H1 (cell line): ENCODE results near the gene AMER2. TPM values are rescaled to one million over a fixed set of nuclear protein-coding genes. Genes with fewer than 3 reads are reported as not detected.

Experiments
- CTCF ChIA-PET: fragments of 300-600 bp; sonication (Branson Sonifier 250); formaldehyde crosslinking; loops from one replicate; lab custom pipeline; 2021; ENCODE audit not compliant: partially characterized antibody; lab: Charles Lee
- POLR2A ChIA-PET: fragments of 300-600 bp; sonication (Branson Sonifier 250); formaldehyde crosslinking; loops from one replicate; lab custom pipeline; 2021; ENCODE audit warnings: inconsistent platforms; ENCODE audit not compliant: partially characterized antibody; lab: Charles Lee
- DNase-seq, 2 experiments: peaks; one replicate each; pipeline versions ENCODE4 v3.0.0 to v3.0.0-alpha.2; 2010 to 2022; ENCODE audit warnings: low spot score in 2 of 2, low read depth in 1 of 2, mixed read lengths in 1 of 2
- FAIRE-seq: peaks from 2 replicates; lab custom pipeline; 2011; peaks lifted over from hg19 to GRCh38; lab: Jason Lieb, UNC
- H2AFZ ChIP-seq: 2 replicates; pipeline ENCODE4 v1.8.1; 2012; ENCODE audit warnings: low read length, inconsistent platforms
- H2AK5ac ChIP-seq: 2 replicates; pipeline ENCODE4 v1.6.1; 2013; ENCODE audit warnings: low read depth, low read length
- H2BK120ac ChIP-seq: replicated peaks from 2 replicates; pipeline ENCODE3; 2013; ENCODE audit warnings: low read depth, low read length, inconsistent platforms
- H2BK12ac ChIP-seq: 2 replicates; pipeline ENCODE4 v1.6.1; 2013; ENCODE audit warnings: low read depth, low read length
- H2BK15ac ChIP-seq: 2 replicates; pipeline ENCODE4 v1.6.1; 2013; ENCODE audit warnings: low read length
- H2BK20ac ChIP-seq: 2 replicates; pipeline ENCODE4 v1.6.1; 2013; ENCODE audit warnings: low read length
- H2BK5ac ChIP-seq: 2 replicates; pipeline ENCODE4 v1.6.1; 2013; ENCODE audit warnings: low read depth, low read length
- H3K14ac ChIP-seq: 2 replicates; pipeline ENCODE4 v1.6.1; 2013; ENCODE audit warnings: inconsistent platforms; ENCODE audit not compliant: insufficient read length
- H3K18ac ChIP-seq: 2 replicates; pipeline ENCODE4 v1.6.1; 2013; ENCODE audit warnings: low read length; ENCODE audit errors: extremely low read depth
- H3K23ac ChIP-seq: 2 replicates; pipeline ENCODE4 v1.6.1; 2013; ENCODE audit warnings: inconsistent platforms; ENCODE audit not compliant: insufficient read length
- H3K23me2 ChIP-seq: 2 replicates; pipeline ENCODE4 v1.6.1; 2013; ENCODE audit warnings: low read depth, low read length
- H3K27ac ChIP-seq: 2 replicates; pipeline ENCODE4 v1.6.1; 2011; ENCODE audit warnings: low read depth, low read length, inconsistent platforms
- H3K27me3 ChIP-seq, 4 experiments: replicated peaks in 1 of 4; 1 replicate in 1 of 4; 2 replicates in 3 of 4; pipeline versions ENCODE4 v1.6.1 to v1.8.1; 2011 to 2013; ENCODE audit warnings: low read length in 3 of 4, mild to moderate bottlenecking in 3 of 4, inconsistent platforms in 2 of 4, mixed read lengths in 2 of 4, moderate library complexity in 1 of 4; ENCODE audit not compliant: control insufficient read depth in 3 of 4, insufficient read depth in 3 of 4; ENCODE audit errors: extremely low read depth in 1 of 4
- H3K36me3 ChIP-seq, 4 experiments: 2 replicates each; pipeline versions ENCODE4 v1.6.1 to v1.8.1; 2011 to 2013; ENCODE audit warnings: mild to moderate bottlenecking in 4 of 4, low read length in 3 of 4, moderate library complexity in 2 of 4, control low read depth in 1 of 4, inconsistent platforms in 1 of 4; ENCODE audit not compliant: insufficient read depth in 4 of 4, control insufficient read depth in 2 of 4
- H3K4ac ChIP-seq: replicated peaks from 2 replicates; pipeline ENCODE3; 2013; ENCODE audit warnings: low read length, low read depth, mixed read lengths, inconsistent platforms; ENCODE audit not compliant: insufficient read length
- H3K4me1 ChIP-seq, 4 experiments: replicated peaks in 1 of 4; 1 replicate in 1 of 4; 2 replicates in 3 of 4; pipeline versions ENCODE4 v1.6.1 to v1.8.1; 2011 to 2013; ENCODE audit warnings: low read length in 3 of 4, inconsistent platforms in 2 of 4, mixed read lengths in 1 of 4; ENCODE audit not compliant: insufficient read depth in 4 of 4, control insufficient read depth in 3 of 4
- H3K4me2 ChIP-seq, 2 experiments: 2 replicates each; pipeline versions ENCODE4 v1.6.1 to v1.8.1; 2011 to 2013; ENCODE audit warnings: low read depth in 2 of 2, low read length in 2 of 2, control low read depth in 1 of 2, inconsistent platforms in 1 of 2, mild to moderate bottlenecking in 1 of 2; ENCODE audit not compliant: insufficient read depth in 1 of 2
- H3K4me3 ChIP-seq, 4 experiments: fragments of 200-600, 300-600 bp in 1 of 4; sonication (generic), shearing (Covaris generic), sonication (Bioruptor Twin) in 1 of 4; 2 replicates each; pipeline versions ENCODE4 v1.5.1 to v1.8.1; 2011 to 2016; ENCODE audit warnings: low read length in 4 of 4, low read depth in 3 of 4, control low read depth in 2 of 4, inconsistent platforms in 2 of 4, mild to moderate bottlenecking in 2 of 4, mixed read lengths in 1 of 4, moderate library complexity in 1 of 4; ENCODE audit not compliant: insufficient read depth in 2 of 4; ENCODE audit errors: extremely low read depth in 1 of 4
- H3K56ac ChIP-seq: replicated peaks from 2 replicates; pipeline ENCODE3; 2013; ENCODE audit warnings: low read depth, mild to moderate bottlenecking, mixed read lengths, low read length, inconsistent platforms; ENCODE audit not compliant: insufficient read length
- H3K79me1 ChIP-seq: 2 replicates; pipeline ENCODE4 v1.6.1; 2013; ENCODE audit warnings: low read depth, low read length, control low read depth
- H3K79me2 ChIP-seq, 2 experiments: 2 replicates each; pipeline versions ENCODE4 v1.6.1 to v1.8.1; 2012 to 2013; ENCODE audit warnings: low read length in 2 of 2, mild to moderate bottlenecking in 2 of 2, inconsistent platforms in 1 of 2; ENCODE audit not compliant: insufficient read depth in 2 of 2, control insufficient read depth in 1 of 2
- H3K9ac ChIP-seq, 4 experiments: replicated peaks in 1 of 4; 1 replicate in 1 of 4; 2 replicates in 3 of 4; pipeline versions ENCODE4 v1.6.1 to v1.8.1; 2011 to 2013; ENCODE audit warnings: low read depth in 3 of 4, low read length in 3 of 4, control low read depth in 2 of 4, mild to moderate bottlenecking in 2 of 4, moderate library complexity in 2 of 4, inconsistent platforms in 1 of 4; ENCODE audit errors: extremely low read depth in 1 of 4
- H3K9me3 ChIP-seq, 2 experiments: 2 replicates each; pipeline versions ENCODE4 v1.6.1 to v1.8.1; 2012 to 2013; ENCODE audit warnings: mild to moderate bottlenecking in 2 of 2, moderate library complexity in 2 of 2, control low read depth in 1 of 2, inconsistent platforms in 1 of 2, low read depth in 1 of 2, low read length in 1 of 2, mixed read lengths in 1 of 2; ENCODE audit not compliant: insufficient read depth in 2 of 2
- H4K20me1 ChIP-seq, 2 experiments: replicated peaks in 1 of 2; 2 replicates each; pipeline versions ENCODE3 to v1.8.1; 2011 to 2013; ENCODE audit warnings: inconsistent platforms in 2 of 2, low read length in 2 of 2, mild to moderate bottlenecking in 1 of 2; ENCODE audit not compliant: insufficient read depth in 2 of 2, control insufficient read depth in 1 of 2
- H4K5ac ChIP-seq: 2 replicates; pipeline ENCODE4 v1.6.1; 2013; ENCODE audit warnings: low read length, low read depth, mixed read lengths, inconsistent platforms; ENCODE audit not compliant: insufficient read length
- H4K8ac ChIP-seq: 2 replicates; pipeline ENCODE4 v1.8.0; 2013; ENCODE audit warnings: mild to moderate bottlenecking, moderate library complexity, low read length, inconsistent platforms; ENCODE audit not compliant: insufficient read depth; ENCODE audit errors: extremely low read depth
- H4K91ac ChIP-seq: replicated peaks from 2 replicates; pipeline ENCODE3; 2013; ENCODE audit warnings: low read length, mixed read lengths, inconsistent platforms; ENCODE audit not compliant: insufficient read length
- ATF3 ChIP-seq: IDR thresholded peaks from 2 replicates; pipeline ENCODE4 v1.6.1; 2011; ENCODE audit warnings: low read depth, mild to moderate bottlenecking, low read length; ENCODE audit not compliant: insufficient read depth
- CHD2 ChIP-seq: IDR thresholded peaks from 2 replicates; pipeline ENCODE4 v1.6.1; 2012; ENCODE audit warnings: low read length, improper control_type of control experiment
- CREB1 ChIP-seq: IDR thresholded peaks from 2 replicates; pipeline ENCODE4 v1.6.1; 2012; ENCODE audit warnings: inconsistent platforms
- EGR1 ChIP-seq: IDR thresholded peaks from 2 replicates; pipeline ENCODE4 v1.6.1; 2011; ENCODE audit warnings: low read depth, low read length, borderline replicate concordance
- GABPA ChIP-seq: IDR thresholded peaks from 2 replicates; pipeline ENCODE4 v1.6.1; 2011; ENCODE audit warnings: mild to moderate bottlenecking, low read length, moderate library complexity, borderline replicate concordance; ENCODE audit not compliant: insufficient read depth
- KDM4A ChIP-seq: IDR thresholded peaks from one replicate; pipeline ENCODE4 v1.7.1; 2012; ENCODE audit warnings: low read depth, mild to moderate bottlenecking, moderate library complexity, low read length, inconsistent platforms; ENCODE audit not compliant: severe bottlenecking
- NANOG ChIP-seq: IDR thresholded peaks from 2 replicates; pipeline ENCODE4 v1.6.1; 2011; ENCODE audit warnings: low read length, low read depth, mild to moderate bottlenecking, inconsistent platforms; ENCODE audit not compliant: insufficient read depth, poor library complexity, severe bottlenecking
- POU5F1 ChIP-seq: IDR thresholded peaks from 2 replicates; pipeline ENCODE4 v1.6.1; 2011; ENCODE audit warnings: low read depth, mild to moderate bottlenecking, low read length, moderate library complexity
- RAD21 ChIP-seq, 2 experiments: IDR thresholded peaks in 1 of 2; conservative IDR thresholded peaks in 1 of 2; 2 replicates each; pipeline ENCODE4 v1.6.1; 2011; ENCODE audit warnings: low read depth in 2 of 2, low read length in 2 of 2, improper control_type of control experiment in 1 of 2, inconsistent platforms in 1 of 2, mild to moderate bottlenecking in 1 of 2, moderate library complexity in 1 of 2
- SIRT6 ChIP-seq: IDR thresholded peaks from one replicate; pipeline ENCODE4 v1.7.1; 2012; ENCODE audit warnings: low read length, inconsistent platforms
- SIX5 ChIP-seq: IDR thresholded peaks from 2 replicates; pipeline ENCODE4 v1.6.1; 2011; ENCODE audit warnings: mild to moderate bottlenecking, low read depth, low read length
- TAF1 ChIP-seq: IDR thresholded peaks from 2 replicates; pipeline ENCODE4 v1.6.1; 2011; ENCODE audit warnings: mild to moderate bottlenecking, low read depth, low read length
- YY1 ChIP-seq: IDR thresholded peaks from 2 replicates; pipeline ENCODE4 v1.6.1; 2011; ENCODE audit warnings: low read depth, mild to moderate bottlenecking, low read length
- ZNF274 ChIP-seq: IDR thresholded peaks from 2 replicates; pipeline ENCODE4 v1.7.0; 2012; ENCODE audit warnings: low read length, borderline replicate concordance; ENCODE audit errors: extremely low read depth
- WGBS, 2 experiments: shearing (Covaris generic) in 1 of 2; methylation state at CpG; one replicate each; pipeline versions ENCODE4 v1.1.6 to v1.1.7; 2013 to 2015; ENCODE audit warnings: low lambda C conversion rate in 2 of 2, mixed read lengths in 2 of 2, inconsistent platforms in 1 of 2, low coverage in 1 of 2, missing lambda C conversion rate in 1 of 2; ENCODE audit not compliant: insufficient replicate concordance in 2 of 2, insufficient coverage in 1 of 2, insufficient read length in 1 of 2; ENCODE audit errors: extremely low coverage in 1 of 2, missing lambda C conversion rate in 1 of 2; 5-methylcytosine and 5-hydroxymethylcytosine counted together
- polyA plus RNA-seq, 7 experiments: library from polyadenylated mRNA; depleted of rRNA in 3 of 7; stranded (reverse) in 5 of 7; unstranded in 2 of 7; fragments of >200 nt in 5 of 7; fragments of 200-250 nt in 2 of 7; gene quantifications; 1 replicate in 5 of 7; 2 replicates in 1 of 7; 4 replicates in 1 of 7; pipeline versions ENCODE4 v1.2.1 to v1.2.3, GENCODE V29; 2011 to 2013; ENCODE audit warnings: missing spikeins in 2 of 7, mixed read lengths in 2 of 7
- total RNA-seq: library from RNA; stranded (reverse); fragmentation: NEBNext Ultra II Directional; extraction: Animal tissue kit (Norgen Biotek cat#: 25700); gene quantifications from 2 replicates; pipeline ENCODE4 v1.2.1, GENCODE V29; 2021

Gene AMER2
- total and polyA plus RNA-seq, 2 of the 8 experiments (the other 6 are each of a cell fraction or from before 2014, with no cell fraction given), result 0.14 to 0.50 TPM

GRCh38 chr13:25118378-25118905 is 53.6 kb downstream of the AMER2 start:
- no peaks in the 10 kb centered on the region for H3K36me3 ChIP-seq
- ChIA-PET CTCF (interaction anchor here (0.6 to 1.2 kb wide), 2 partner anchors 104 to 123 kb away, joined by 3 to 5 read pairs; no protein-coding TSS in a partner anchor), POLR2A (no interaction called here)
- whole genome bisulfite sequencing, 2 experiments, result 83% methylated on average over 8 of the region's 8 CpGs; no CpG with 5 or more reads in 1 of the 2 experiments
- no peaks in the 10 kb centered on the region for H3K79me1 ChIP-seq
- no peak overlapping the region for H2BK5ac ChIP-seq
- no peak overlapping the region for H3K4ac ChIP-seq
- H3K4me3 ChIP-seq, result no peak overlapping the region
- H3K9me3 ChIP-seq, result no peaks in the 10 kb centered on the region
- peaks cover 1 to 10% (median 4%) of the 10 kb centered on the region in 4 experiments; a peak in 6 of 7 replicates for H3K4me1 ChIP-seq
- 0 out of 2 replicates have a peak overlapping the region, but pooled peaks have one; percentile 2 for H2BK12ac ChIP-seq
- no peak overlapping the region for H3K4me2 ChIP-seq
- H2BK120ac ChIP-seq, result no peak overlapping the region
- DNase-seq (peak in 1 of 2 experiments; percentile 13), FAIRE-seq (no peak)
- no peaks in the 10 kb centered on the region for H3K79me2 ChIP-seq
- H4K5ac ChIP-seq, result no peak overlapping the region
- no peak overlapping the region for H2AK5ac ChIP-seq
- no peak overlapping the region for H2BK20ac ChIP-seq
- no peak overlapping the region for H4K8ac ChIP-seq
- H3K14ac ChIP-seq, result no peak overlapping the region
- no peak overlapping the region for H2AFZ ChIP-seq
- H3K27me3 ChIP-seq, result no peaks in the 10 kb centered on the region; a peak in 1 of 7 replicates
- H3K27ac ChIP-seq, result no peak overlapping the region
- H3K18ac ChIP-seq, result no peak overlapping the region
- H3K9ac ChIP-seq, result no peak overlapping the region
- no peak overlapping the region for H3K56ac ChIP-seq
- no peaks in the 10 kb centered on the region; the same call in 1 of the 2 replicates for H3K23me2 ChIP-seq
- H4K91ac ChIP-seq, result peak overlapping the region; percentile 8
- no peak overlapping the region for H3K23ac ChIP-seq
- H2BK15ac ChIP-seq, result no peak overlapping the region
- H4K20me1 ChIP-seq, result no peaks in the 10 kb centered on the region
- no peak for TF ChIP-seq ZNF274
- no peak for TF ChIP-seq KDM4A
- no peak for TF ChIP-seq EGR1
- TF ChIP-seq RAD21 (IDR thresholded peaks at IDR 0.05 in 1 of 2, conservative IDR thresholded peaks at IDR 0.05 in 1 of 2; ENCODE audit: low read depth in 2 of 2, low read length in 2 of 2), result no peak
- no peak for TF ChIP-seq CHD2
- TF ChIP-seq SIRT6, result no peak
- no peak for TF ChIP-seq TAF1
- TF ChIP-seq CREB1, result no peak
- TF ChIP-seq NANOG, result no peak
- no peak for TF ChIP-seq GABPA
- TF ChIP-seq SIX5, result no peak
- TF ChIP-seq POU5F1, result no peak
- no peak for TF ChIP-seq ATF3
- no peak for TF ChIP-seq YY1
